Ovary (tissue), 9 donors: ENCODE measurements around the gene GNPDA1. TPM values are rescaled to one million over a fixed set of nuclear protein-coding genes. Genes with fewer than 3 reads are reported as not detected.

ENCODE experiments used
- DNase-seq, 5 donors: peaks; one replicate each; pipeline ENCODE4 v3.0.0-alpha.2; 2019 to 2020
- H3K27ac ChIP-seq, 2 donors: fragments of 200-600 bp; one replicate each; pipeline versions ENCODE4 v1.5.1 to v1.8.0; 2019 to 2022
- H3K27me3 ChIP-seq: fragments of 200-600 bp; one replicate; pipeline ENCODE4 v1.8.0; 2022
- H3K36me3 ChIP-seq: fragments of 200-600 bp; sonication (generic); one replicate; pipeline ENCODE4 v1.5.1; 2019
- H3K4me1 ChIP-seq: one replicate; pipeline ENCODE4 v1.8.1; 2013; ENCODE audit warnings: mild to moderate bottlenecking, moderate library complexity; ENCODE audit not compliant: insufficient read depth
- H3K4me3 ChIP-seq: fragments of 200-600 bp; sonication (generic); one replicate; pipeline ENCODE4 v1.5.1; 2017
- H3K9me3 ChIP-seq, 2 donors: fragments of 200-600 bp in 1 of 2; sonication (generic) in 1 of 2; one replicate each; pipeline versions ENCODE4 v1.5.1 to v1.8.1; 2013 to 2019; ENCODE audit warnings: mild to moderate bottlenecking in 1 of 2, moderate library complexity in 1 of 2
- CTCF ChIP-seq, 3 donors: fragments of 450-650 bp in 2 of 3; fragments of 200-600 bp in 1 of 3; IDR thresholded peaks; one replicate each; pipeline versions ENCODE4 v1.5.1 to v1.8.0; 2016 to 2022; ENCODE audit warnings: antibody characterized with exemption in 3 of 3, mild to moderate bottlenecking in 1 of 3
- EP300 ChIP-seq: sonication (generic); formaldehyde crosslinking; IDR thresholded peaks from one replicate; pipeline ENCODE4 v1.6.1; 2017; ENCODE audit warnings: antibody characterized with exemption
- POLR2A ChIP-seq: fragments of 450-650 bp; IDR thresholded peaks from one replicate; pipeline ENCODE4 v1.6.1; 2017; ENCODE audit warnings: antibody characterized with exemption, mild to moderate bottlenecking, moderate library complexity
- WGBS, 3 donors: extraction: QIAGEN DNeasy Blood & Tissue Kit in 1 of 3; methylation state at CpG; one replicate each; pipeline versions ENCODE4 v1.1.5 to v1.1.7; 2013 to 2017; 5-methylcytosine and 5-hydroxymethylcytosine counted together
- intact Hi-C, 4 donors: fragments of 100-400 bp; cut with DNase I; formaldehyde crosslinking; loops; one replicate each; pipeline versions ENCODE4 v1.11.0 to v1.15.1; 2022 to 2023
- polyA plus RNA-seq, 2 donors: library from polyadenylated mRNA; stranded (reverse); fragments of 200-250 nt in 1 of 2; fragments of 350-450 nt in 1 of 2; fragmentation: Illumina TruSeq in 1 of 2; extraction: RNeasy Lipid Tissue Mini Kit (QIAGEN cat#74804) in 1 of 2; gene quantifications; one replicate each; pipeline ENCODE4 v1.2.3, GENCODE V29; 2013 to 2014
- total RNA-seq, 7 donors: library from RNA; depleted of rRNA in 2 of 7; stranded (reverse); fragments of >200 nt in 2 of 7; fragmentation: NEBNext Ultra II Directional in 3 of 7; extraction: Animal tissue kit (Norgen Biotek cat#: 25700) in 3 of 7; gene quantifications; one replicate each; pipeline versions ENCODE4 v1.1.0 to v1.2.4, GENCODE V29; 2016 to 2023
- donor health status: DM: no; HTN: no; CAD: no; lungs with moderate emphysema.
- donor health status: DM: no; HTN: no; CAD: no.
- donor health status: Bipolar disorder and iron deficiency.
- donor health status: DM: yes; HTN: yes; CAD: no.
- donor health status: DM: no; HTN: no; CAD: no.
- donor health status: DM: yes; HTN: yes; CAD: no.

Gene GNPDA1
- total and polyA plus RNA-seq, 9 donors, result 20.3 to 108 (median 35.1) TPM

GRCh38 chr5:141978389-141978788 is 34.4 kb downstream of the GNPDA1 start:
- Histone ChIP-seq H3K4me3 (no peak overlapping the region), H3K27ac (no peak overlapping the region), H3K27me3 (no peaks in the 10 kb centered on the region), H3K4me1 (no peaks in the 10 kb centered on the region), H3K36me3 (no peaks in the 10 kb centered on the region), H3K9me3 (no peaks in the 10 kb centered on the region)
- DNase-seq, result no peak
- intact Hi-C loops, result no loop called here
- no peak for TF ChIP-seq POLR2A
- TF ChIP-seq CTCF (IDR thresholded peaks at IDR 0.05), result no peak
- TF ChIP-seq EP300, result no peak

GRCh38 chr5:141976176-141976575 is 36.7 kb downstream of the GNPDA1 start:
- no peak for TF ChIP-seq CTCF (IDR thresholded peaks at IDR 0.05)
- no peak for TF ChIP-seq POLR2A
- TF ChIP-seq EP300, result no peak
- DNase-seq, result no peak
- Histone ChIP-seq H3K27ac (no peak overlapping the region), H3K4me1 (no peaks in the 10 kb centered on the region), H3K27me3 (no peaks in the 10 kb centered on the region), H3K9me3 (no peaks in the 10 kb centered on the region), H3K4me3 (no peak overlapping the region), H3K36me3 (no peaks in the 10 kb centered on the region)
- intact Hi-C loops, result no loop called here
- WGBS, 3 donors, result 89 to 95% (median 90%) methylated on average over 6 of the region's 6 CpGs

- TF ChIP-seq EP300, result no peak
- TF ChIP-seq CTCF (IDR thresholded peaks at IDR 0.05), result no peak
- TF ChIP-seq POLR2A, result no peak
- Histone ChIP-seq H3K4me3 (no peak overlapping the region), H3K36me3 (no peaks in the 10 kb centered on the region), H3K27me3 (no peaks in the 10 kb centered on the region), H3K4me1 (peaks cover 2% of the 10 kb centered on the region), H3K9me3 (no peaks in the 10 kb centered on the region), H3K27ac (no peak overlapping the region)
- intact Hi-C loops, result no loop called here
- DNase-seq, result no peak
- 57 to 68% (median 68%) methylated on average over 1 of the region's 1 CpG for WGBS, 3 donors
Measured at GRCh38 chr5:141973871-141974595, 38.8 kb downstream of the GNPDA1 start.

GRCh38 chr5:141969783-141970771 is 42.8 kb downstream of the GNPDA1 start:
- no peaks in the 10 kb centered on the region for H3K27me3 ChIP-seq
- peak overlapping the region; percentile 86 for H3K4me3 ChIP-seq
- H3K36me3 ChIP-seq, result no peaks in the 10 kb centered on the region
- peaks cover 2% of the 10 kb centered on the region for H3K4me1 ChIP-seq
- TF ChIP-seq CTCF (IDR thresholded peaks at IDR 0.05) (no peak), POLR2A (no peak), EP300 (no peak)
- peak overlapping the region in 1 of 2 donors; percentile 62 for H3K27ac ChIP-seq
- intact Hi-C loops, result no loop called here
- no peak for DNase-seq
- 21 to 51% (median 35%) methylated on average over 2 of the region's 2 CpGs for WGBS, 3 donors
- H3K9me3 ChIP-seq, result no peaks in the 10 kb centered on the region
